ENCODE results near the gene APEH. TPM values are rescaled to one million over a fixed set of nuclear protein-coding genes. Genes with fewer than 3 reads are reported as not detected.

Gene APEH
- total and polyA plus RNA-seq, 2 of the 13 experiments (the other 11 are each of a cell fraction or from before 2014, with no cell fraction given), result 116 to 130 TPM

- TF ChIP-seq, protein P1, sequence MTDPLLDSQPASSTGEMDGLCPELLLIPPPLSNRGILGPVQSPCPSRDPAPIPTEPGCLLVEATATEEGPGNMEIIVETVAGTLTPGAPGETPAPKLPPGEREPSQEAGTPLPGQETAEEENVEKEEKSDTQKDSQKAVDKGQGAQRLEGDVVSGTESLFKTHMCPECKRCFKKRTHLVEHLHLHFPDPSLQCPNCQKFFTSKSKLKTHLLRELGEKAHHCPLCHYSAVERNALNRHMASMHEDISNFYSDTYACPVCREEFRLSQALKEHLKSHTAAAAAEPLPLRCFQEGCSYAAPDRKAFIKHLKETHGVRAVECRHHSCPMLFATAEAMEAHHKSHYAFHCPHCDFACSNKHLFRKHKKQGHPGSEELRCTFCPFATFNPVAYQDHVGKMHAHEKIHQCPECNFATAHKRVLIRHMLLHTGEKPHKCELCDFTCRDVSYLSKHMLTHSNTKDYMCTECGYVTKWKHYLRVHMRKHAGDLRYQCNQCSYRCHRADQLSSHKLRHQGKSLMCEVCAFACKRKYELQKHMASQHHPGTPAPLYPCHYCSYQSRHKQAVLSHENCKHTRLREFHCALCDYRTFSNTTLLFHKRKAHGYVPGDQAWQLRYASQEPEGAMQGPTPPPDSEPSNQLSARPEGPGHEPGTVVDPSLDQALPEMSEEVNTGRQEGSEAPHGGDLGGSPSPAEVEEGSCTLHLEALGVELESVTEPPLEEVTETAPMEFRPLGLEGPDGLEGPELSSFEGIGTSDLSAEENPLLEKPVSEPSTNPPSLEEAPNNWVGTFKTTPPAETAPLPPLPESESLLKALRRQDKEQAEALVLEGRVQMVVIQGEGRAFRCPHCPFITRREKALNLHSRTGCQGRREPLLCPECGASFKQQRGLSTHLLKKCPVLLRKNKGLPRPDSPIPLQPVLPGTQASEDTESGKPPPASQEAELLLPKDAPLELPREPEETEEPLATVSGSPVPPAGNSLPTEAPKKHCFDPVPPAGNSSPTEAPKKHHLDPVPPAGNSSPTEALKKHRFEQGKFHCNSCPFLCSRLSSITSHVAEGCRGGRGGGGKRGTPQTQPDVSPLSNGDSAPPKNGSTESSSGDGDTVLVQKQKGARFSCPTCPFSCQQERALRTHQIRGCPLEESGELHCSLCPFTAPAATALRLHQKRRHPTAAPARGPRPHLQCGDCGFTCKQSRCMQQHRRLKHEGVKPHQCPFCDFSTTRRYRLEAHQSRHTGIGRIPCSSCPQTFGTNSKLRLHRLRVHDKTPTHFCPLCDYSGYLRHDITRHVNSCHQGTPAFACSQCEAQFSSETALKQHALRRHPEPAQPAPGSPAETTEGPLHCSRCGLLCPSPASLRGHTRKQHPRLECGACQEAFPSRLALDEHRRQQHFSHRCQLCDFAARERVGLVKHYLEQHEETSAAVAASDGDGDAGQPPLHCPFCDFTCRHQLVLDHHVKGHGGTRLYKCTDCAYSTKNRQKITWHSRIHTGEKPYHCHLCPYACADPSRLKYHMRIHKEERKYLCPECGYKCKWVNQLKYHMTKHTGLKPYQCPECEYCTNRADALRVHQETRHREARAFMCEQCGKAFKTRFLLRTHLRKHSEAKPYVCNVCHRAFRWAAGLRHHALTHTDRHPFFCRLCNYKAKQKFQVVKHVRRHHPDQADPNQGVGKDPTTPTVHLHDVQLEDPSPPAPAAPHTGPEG (CRISPR knock-in tag; IDR thresholded peaks at IDR 0.05), result no peak
- TF ChIP-seq ZFP1 (CRISPR knock-in tag; IDR thresholded peaks at IDR 0.05) (peak; percentile 79; the same call in 1 of the 2 replicates), CSRNP1 (CRISPR knock-in tag; IDR thresholded peaks at IDR 0.05) (no peak), RBM39 (IDR thresholded peaks at IDR 0.05; ENCODE audit: low read depth, low read length, poor library complexity, severe bottlenecking) (no peak), HHEX (CRISPR knock-in tag; IDR thresholded peaks at IDR 0.05) (peak; percentile 79; the same call in 1 of the 2 replicates), ZNF460 (CRISPR knock-in tag; IDR thresholded peaks at IDR 0.05; ENCODE audit: borderline replicate concordance) (no peak), ZBTB7A (CRISPR knock-in tag; IDR thresholded peaks at IDR 0.05) (no peak; the same call in 1 of the 2 replicates), ZNF614 (CRISPR knock-in tag; IDR thresholded peaks at IDR 0.05; ENCODE audit: borderline replicate concordance) (peak; percentile 54; the same call in 1 of the 2 replicates), ZNF7 (CRISPR knock-in tag; IDR thresholded peaks at IDR 0.05) (no peak), PHF8 (CRISPR knock-in tag; IDR thresholded peaks at IDR 0.05) (0 out of 2 replicates have a peak, but pooled peaks have one; percentile 25), ZNF691 (CRISPR knock-in tag; IDR thresholded peaks at IDR 0.05; ENCODE audit: borderline replicate concordance, low read depth) (0 out of 2 replicates have a peak, but pooled peaks have one; percentile 52), MTF2 (CRISPR knock-in tag; IDR thresholded peaks at IDR 0.05; ENCODE audit: borderline replicate concordance) (no peak), CBX5 (CRISPR knock-in tag; IDR thresholded peaks at IDR 0.05; ENCODE audit: borderline replicate concordance) (peak; percentile 87; the same call in 1 of the 2 replicates), RFX1 (IDR thresholded peaks at IDR 0.05) (no peak), ZSCAN29 (CRISPR knock-in tag; conservative IDR thresholded peaks at IDR 0.05) (no peak), ARNTL (CRISPR knock-in tag; IDR thresholded peaks at IDR 0.05) (no peak)
- TF ChIP-seq, protein P2, sequence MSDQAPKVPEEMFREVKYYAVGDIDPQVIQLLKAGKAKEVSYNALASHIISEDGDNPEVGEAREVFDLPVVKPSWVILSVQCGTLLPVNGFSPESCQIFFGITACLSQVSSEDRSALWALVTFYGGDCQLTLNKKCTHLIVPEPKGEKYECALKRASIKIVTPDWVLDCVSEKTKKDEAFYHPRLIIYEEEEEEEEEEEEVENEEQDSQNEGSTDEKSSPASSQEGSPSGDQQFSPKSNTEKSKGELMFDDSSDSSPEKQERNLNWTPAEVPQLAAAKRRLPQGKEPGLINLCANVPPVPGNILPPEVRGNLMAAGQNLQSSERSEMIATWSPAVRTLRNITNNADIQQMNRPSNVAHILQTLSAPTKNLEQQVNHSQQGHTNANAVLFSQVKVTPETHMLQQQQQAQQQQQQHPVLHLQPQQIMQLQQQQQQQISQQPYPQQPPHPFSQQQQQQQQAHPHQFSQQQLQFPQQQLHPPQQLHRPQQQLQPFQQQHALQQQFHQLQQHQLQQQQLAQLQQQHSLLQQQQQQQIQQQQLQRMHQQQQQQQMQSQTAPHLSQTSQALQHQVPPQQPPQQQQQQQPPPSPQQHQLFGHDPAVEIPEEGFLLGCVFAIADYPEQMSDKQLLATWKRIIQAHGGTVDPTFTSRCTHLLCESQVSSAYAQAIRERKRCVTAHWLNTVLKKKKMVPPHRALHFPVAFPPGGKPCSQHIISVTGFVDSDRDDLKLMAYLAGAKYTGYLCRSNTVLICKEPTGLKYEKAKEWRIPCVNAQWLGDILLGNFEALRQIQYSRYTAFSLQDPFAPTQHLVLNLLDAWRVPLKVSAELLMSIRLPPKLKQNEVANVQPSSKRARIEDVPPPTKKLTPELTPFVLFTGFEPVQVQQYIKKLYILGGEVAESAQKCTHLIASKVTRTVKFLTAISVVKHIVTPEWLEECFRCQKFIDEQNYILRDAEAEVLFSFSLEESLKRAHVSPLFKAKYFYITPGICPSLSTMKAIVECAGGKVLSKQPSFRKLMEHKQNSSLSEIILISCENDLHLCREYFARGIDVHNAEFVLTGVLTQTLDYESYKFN (CRISPR knock-in tag; conservative IDR thresholded peaks at IDR 0.05), result peak; percentile 89
- TF ChIP-seq, protein P3, sequence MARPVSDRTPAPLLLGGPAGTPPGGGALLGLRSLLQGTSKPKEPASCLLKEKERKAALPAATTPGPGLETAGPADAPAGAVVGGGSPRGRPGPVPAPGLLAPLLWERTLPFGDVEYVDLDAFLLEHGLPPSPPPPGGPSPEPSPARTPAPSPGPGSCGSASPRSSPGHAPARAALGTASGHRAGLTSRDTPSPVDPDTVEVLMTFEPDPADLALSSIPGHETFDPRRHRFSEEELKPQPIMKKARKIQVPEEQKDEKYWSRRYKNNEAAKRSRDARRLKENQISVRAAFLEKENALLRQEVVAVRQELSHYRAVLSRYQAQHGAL (CRISPR knock-in tag; IDR thresholded peaks at IDR 0.05; ENCODE audit: not compliant biosample characterization), result no peak
Observed at GRCh38 chr3:49668414-49668797, 5.7 kb upstream of the APEH start (continued).
